Neural cell (in vitro differentiated cells): Measurements from ENCODE around the gene TICAM2.
"Not testable (repeated sequence)": the region's sequence is repeated elsewhere in the genome, so short reads cannot be mapped to it uniquely, and the experiment has no call there.

Experiments
- EP300 ChIP-seq: fragments of 450-650 bp; conservative IDR thresholded peaks from 2 replicates; pipeline ENCODE4 v1.6.1; 2014; ENCODE audit warnings: antibody characterized with exemption, mild to moderate bottlenecking, moderate library complexity; ENCODE audit not compliant: poor library complexity, severe bottlenecking
- MXI1 ChIP-seq: fragments of 450-650 bp; conservative IDR thresholded peaks from 2 replicates; pipeline ENCODE4 v1.6.1; 2014; ENCODE audit warnings: antibody characterized with exemption, mild to moderate bottlenecking; ENCODE audit not compliant: poor library complexity, severe bottlenecking
- POLR2AphosphoS5 ChIP-seq: IDR thresholded peaks from 2 replicates; pipeline ENCODE4 v1.6.1; 2012
- RAD21 ChIP-seq: fragments of 450-650 bp; conservative IDR thresholded peaks from 2 replicates; pipeline ENCODE4 v1.6.1; 2014; ENCODE audit warnings: antibody characterized with exemption, mild to moderate bottlenecking, moderate library complexity
- TAF1 ChIP-seq: IDR thresholded peaks from 2 replicates; pipeline ENCODE4 v1.6.1; 2012; ENCODE audit warnings: low read depth
- TF ChIP-seq, protein P1 (sequence below): fragments of 450-650 bp; IDR thresholded peaks from 2 replicates; pipeline ENCODE4 v1.5.1; 2014; ENCODE audit warnings: antibody characterized with exemption, mild to moderate bottlenecking, moderate library complexity; ENCODE audit not compliant: poor library complexity, severe bottlenecking
- TF ChIP-seq, protein P2 (sequence below): IDR thresholded peaks from 2 replicates; pipeline ENCODE4 v1.6.1; 2012; ENCODE audit warnings: borderline replicate concordance

- not testable (repeated sequence) for TF ChIP-seq MXI1, EP300, POLR2AphosphoS5, RAD21, TAF1
- TF ChIP-seq, protein P1, sequence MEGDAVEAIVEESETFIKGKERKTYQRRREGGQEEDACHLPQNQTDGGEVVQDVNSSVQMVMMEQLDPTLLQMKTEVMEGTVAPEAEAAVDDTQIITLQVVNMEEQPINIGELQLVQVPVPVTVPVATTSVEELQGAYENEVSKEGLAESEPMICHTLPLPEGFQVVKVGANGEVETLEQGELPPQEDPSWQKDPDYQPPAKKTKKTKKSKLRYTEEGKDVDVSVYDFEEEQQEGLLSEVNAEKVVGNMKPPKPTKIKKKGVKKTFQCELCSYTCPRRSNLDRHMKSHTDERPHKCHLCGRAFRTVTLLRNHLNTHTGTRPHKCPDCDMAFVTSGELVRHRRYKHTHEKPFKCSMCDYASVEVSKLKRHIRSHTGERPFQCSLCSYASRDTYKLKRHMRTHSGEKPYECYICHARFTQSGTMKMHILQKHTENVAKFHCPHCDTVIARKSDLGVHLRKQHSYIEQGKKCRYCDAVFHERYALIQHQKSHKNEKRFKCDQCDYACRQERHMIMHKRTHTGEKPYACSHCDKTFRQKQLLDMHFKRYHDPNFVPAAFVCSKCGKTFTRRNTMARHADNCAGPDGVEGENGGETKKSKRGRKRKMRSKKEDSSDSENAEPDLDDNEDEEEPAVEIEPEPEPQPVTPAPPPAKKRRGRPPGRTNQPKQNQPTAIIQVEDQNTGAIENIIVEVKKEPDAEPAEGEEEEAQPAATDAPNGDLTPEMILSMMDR = not testable (repeated sequence)
- TF ChIP-seq, protein P2, sequence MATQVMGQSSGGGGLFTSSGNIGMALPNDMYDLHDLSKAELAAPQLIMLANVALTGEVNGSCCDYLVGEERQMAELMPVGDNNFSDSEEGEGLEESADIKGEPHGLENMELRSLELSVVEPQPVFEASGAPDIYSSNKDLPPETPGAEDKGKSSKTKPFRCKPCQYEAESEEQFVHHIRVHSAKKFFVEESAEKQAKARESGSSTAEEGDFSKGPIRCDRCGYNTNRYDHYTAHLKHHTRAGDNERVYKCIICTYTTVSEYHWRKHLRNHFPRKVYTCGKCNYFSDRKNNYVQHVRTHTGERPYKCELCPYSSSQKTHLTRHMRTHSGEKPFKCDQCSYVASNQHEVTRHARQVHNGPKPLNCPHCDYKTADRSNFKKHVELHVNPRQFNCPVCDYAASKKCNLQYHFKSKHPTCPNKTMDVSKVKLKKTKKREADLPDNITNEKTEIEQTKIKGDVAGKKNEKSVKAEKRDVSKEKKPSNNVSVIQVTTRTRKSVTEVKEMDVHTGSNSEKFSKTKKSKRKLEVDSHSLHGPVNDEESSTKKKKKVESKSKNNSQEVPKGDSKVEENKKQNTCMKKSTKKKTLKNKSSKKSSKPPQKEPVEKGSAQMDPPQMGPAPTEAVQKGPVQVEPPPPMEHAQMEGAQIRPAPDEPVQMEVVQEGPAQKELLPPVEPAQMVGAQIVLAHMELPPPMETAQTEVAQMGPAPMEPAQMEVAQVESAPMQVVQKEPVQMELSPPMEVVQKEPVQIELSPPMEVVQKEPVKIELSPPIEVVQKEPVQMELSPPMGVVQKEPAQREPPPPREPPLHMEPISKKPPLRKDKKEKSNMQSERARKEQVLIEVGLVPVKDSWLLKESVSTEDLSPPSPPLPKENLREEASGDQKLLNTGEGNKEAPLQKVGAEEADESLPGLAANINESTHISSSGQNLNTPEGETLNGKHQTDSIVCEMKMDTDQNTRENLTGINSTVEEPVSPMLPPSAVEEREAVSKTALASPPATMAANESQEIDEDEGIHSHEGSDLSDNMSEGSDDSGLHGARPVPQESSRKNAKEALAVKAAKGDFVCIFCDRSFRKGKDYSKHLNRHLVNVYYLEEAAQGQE = not testable (repeated sequence)
Observed at GRCh38 chr5:115645386-115645785, 43.1 kb upstream of the TICAM2 start.
